HFFc6 (cell line): ENCODE measurements around the gene PTGFRN. TPM values are rescaled to one million over a fixed set of nuclear protein-coding genes. Genes with fewer than 3 reads are reported as not detected.

Source experiments
- DNase-seq: peaks from one replicate; pipeline ENCODE4 v3.0.0-alpha.2; 2018
- H3K27ac Mint-ChIP-seq: 2 replicates; pipeline ENCODE4 v1.8.0; 2020; ENCODE audit warnings: mild to moderate bottlenecking, mixed read lengths
- H3K27me3 Mint-ChIP-seq: 2 replicates; pipeline ENCODE4 v1.8.0; 2021; ENCODE audit warnings: mild to moderate bottlenecking, moderate library complexity, mixed read lengths; ENCODE audit not compliant: insufficient read depth
- H3K36me3 Mint-ChIP-seq: 2 replicates; pipeline ENCODE4 v1.8.0; 2021; ENCODE audit warnings: low read depth, mixed read lengths
- H3K4me1 Mint-ChIP-seq: 2 replicates; pipeline ENCODE4 v1.8.0; 2020; ENCODE audit warnings: low read depth, mixed read lengths
- H3K4me3 Mint-ChIP-seq: 2 replicates; pipeline ENCODE4 v1.8.0; 2020; ENCODE audit warnings: mild to moderate bottlenecking, moderate library complexity, mixed read lengths
- H3K9me3 Mint-ChIP-seq: 2 replicates; pipeline ENCODE4 v1.8.0; 2020; ENCODE audit warnings: mild to moderate bottlenecking, mixed read lengths
- total RNA-seq, 6 experiments: library from RNA; stranded (reverse); fragmentation: NEBNext Ultra II Directional; extraction: Animal tissue kit (Norgen Biotek cat#: 25700); gene quantifications; 2 replicates in 1 of 6; 3 replicates in 5 of 6; pipeline ENCODE4 v1.2.3, GENCODE V29; 2021
- TF ChIP-seq, protein P1 (sequence below): fragments of 200-600 bp; sonication (generic); IDR thresholded peaks from 2 replicates; pipeline ENCODE4 v1.5.0; 2021; ENCODE audit warnings: antibody characterized with exemption, mild to moderate bottlenecking

PTGFRN gene
- total RNA-seq, 6 experiments from 2014 or later = 0.14 TPM; not detected in 5

DNA sequence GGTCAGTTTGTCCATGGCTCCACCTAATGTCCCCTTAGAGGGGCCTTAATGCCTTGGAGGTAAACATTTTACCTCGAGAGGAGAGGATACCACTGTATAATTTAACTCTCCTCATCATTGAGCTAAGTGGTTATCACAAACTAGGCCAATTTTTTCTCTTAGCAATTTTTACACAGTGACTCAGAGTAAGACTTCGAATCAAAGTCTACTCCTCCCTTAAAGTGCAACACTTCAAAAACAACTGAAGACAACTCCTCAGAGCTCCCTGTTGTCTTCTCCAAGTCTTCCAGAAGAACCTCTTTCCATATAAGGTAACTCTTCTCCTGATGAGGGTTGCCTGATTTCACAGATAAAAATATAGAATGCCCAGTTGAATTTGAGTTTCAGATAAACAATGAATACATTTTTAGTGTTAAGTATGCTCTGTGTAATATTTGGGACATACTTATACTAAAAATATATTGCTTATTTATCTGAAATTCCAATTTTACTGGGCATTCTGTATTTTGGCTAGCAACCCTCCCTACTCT is 4.9 kb upstream of the PTGFRN start:
- TF ChIP-seq, protein P1, sequence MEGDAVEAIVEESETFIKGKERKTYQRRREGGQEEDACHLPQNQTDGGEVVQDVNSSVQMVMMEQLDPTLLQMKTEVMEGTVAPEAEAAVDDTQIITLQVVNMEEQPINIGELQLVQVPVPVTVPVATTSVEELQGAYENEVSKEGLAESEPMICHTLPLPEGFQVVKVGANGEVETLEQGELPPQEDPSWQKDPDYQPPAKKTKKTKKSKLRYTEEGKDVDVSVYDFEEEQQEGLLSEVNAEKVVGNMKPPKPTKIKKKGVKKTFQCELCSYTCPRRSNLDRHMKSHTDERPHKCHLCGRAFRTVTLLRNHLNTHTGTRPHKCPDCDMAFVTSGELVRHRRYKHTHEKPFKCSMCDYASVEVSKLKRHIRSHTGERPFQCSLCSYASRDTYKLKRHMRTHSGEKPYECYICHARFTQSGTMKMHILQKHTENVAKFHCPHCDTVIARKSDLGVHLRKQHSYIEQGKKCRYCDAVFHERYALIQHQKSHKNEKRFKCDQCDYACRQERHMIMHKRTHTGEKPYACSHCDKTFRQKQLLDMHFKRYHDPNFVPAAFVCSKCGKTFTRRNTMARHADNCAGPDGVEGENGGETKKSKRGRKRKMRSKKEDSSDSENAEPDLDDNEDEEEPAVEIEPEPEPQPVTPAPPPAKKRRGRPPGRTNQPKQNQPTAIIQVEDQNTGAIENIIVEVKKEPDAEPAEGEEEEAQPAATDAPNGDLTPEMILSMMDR = no peak
- no peak for DNase-seq
- H3K27ac Mint-ChIP-seq = no peak overlapping the region
- H3K27me3 Mint-ChIP-seq = peaks cover 20% of the 10 kb centered on the region
- H3K4me1 Mint-ChIP-seq = no peaks in the 10 kb centered on the region
- no peak overlapping the region for H3K4me3 Mint-ChIP-seq
- no peaks in the 10 kb centered on the region for H3K9me3 Mint-ChIP-seq
- no peaks in the 10 kb centered on the region for H3K36me3 Mint-ChIP-seq

GRCh38 chr1:116906812-116907211 is 2.9 kb upstream of the PTGFRN start:
- Mint-ChIP-seq H3K27me3 (peaks cover 19% of the 10 kb centered on the region), H3K4me3 (no peak overlapping the region), H3K36me3 (no peaks in the 10 kb centered on the region), H3K27ac (no peak overlapping the region), H3K9me3 (no peaks in the 10 kb centered on the region), H3K4me1 (no peaks in the 10 kb centered on the region)
- TF ChIP-seq, protein P1 = no peak
- DNase-seq = no peak

DNA sequence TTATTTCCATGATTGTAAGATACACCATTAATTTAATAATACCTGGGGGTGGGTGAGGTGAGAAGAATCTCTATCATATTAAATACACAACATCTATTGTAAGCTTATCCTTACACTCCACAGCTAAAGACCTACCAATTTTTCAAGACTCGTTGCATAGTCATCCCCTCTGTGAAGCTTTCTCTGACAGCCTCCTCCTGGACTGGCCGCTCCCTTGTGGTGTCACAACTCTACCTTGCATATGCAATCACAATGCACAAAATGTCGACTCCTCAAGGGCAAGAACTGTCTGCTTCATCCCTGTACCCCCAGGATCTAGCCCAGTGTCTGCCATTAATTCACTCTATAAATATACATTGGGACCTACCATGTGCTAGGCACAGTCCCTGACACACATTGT is 2.4 kb upstream of the PTGFRN start:
- H3K27ac Mint-ChIP-seq = no peak overlapping the region
- H3K4me1 Mint-ChIP-seq = no peaks in the 10 kb centered on the region
- H3K9me3 Mint-ChIP-seq = no peaks in the 10 kb centered on the region
- peaks cover 17% of the 10 kb centered on the region for H3K27me3 Mint-ChIP-seq
- no peak overlapping the region for H3K4me3 Mint-ChIP-seq
- no peaks in the 10 kb centered on the region for H3K36me3 Mint-ChIP-seq
- DNase-seq = no peak
- TF ChIP-seq, protein P1 = no peak

DNA sequence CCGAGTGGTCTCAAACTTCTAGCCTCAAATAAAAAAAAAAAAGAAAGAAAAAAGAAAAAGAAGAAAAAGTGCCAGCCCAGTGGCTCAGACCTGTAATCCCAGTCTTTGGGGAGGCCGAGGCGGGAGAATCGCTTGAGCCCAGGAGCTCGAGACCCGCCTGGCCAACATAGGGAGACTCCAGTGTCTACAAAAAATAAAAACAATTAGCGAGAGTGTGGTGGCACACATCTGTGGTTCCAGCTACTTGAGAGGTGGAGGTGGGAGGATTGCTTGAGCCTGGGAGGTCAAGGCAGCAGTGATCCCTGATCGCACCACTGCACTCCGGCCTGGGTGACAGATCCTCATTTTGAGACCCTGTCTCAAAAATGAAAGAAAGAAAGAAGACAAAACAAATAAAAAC is 1.4 kb upstream of the PTGFRN start:
- H3K27ac Mint-ChIP-seq = no peak overlapping the region
- H3K4me1 Mint-ChIP-seq = no peaks in the 10 kb centered on the region
- H3K4me3 Mint-ChIP-seq = no peak overlapping the region
- H3K27me3 Mint-ChIP-seq = peaks cover 13% of the 10 kb centered on the region
- no peak for DNase-seq
- no peaks in the 10 kb centered on the region for H3K36me3 Mint-ChIP-seq
- TF ChIP-seq, protein P1 = no peak
- H3K9me3 Mint-ChIP-seq = no peaks in the 10 kb centered on the region

DNA sequence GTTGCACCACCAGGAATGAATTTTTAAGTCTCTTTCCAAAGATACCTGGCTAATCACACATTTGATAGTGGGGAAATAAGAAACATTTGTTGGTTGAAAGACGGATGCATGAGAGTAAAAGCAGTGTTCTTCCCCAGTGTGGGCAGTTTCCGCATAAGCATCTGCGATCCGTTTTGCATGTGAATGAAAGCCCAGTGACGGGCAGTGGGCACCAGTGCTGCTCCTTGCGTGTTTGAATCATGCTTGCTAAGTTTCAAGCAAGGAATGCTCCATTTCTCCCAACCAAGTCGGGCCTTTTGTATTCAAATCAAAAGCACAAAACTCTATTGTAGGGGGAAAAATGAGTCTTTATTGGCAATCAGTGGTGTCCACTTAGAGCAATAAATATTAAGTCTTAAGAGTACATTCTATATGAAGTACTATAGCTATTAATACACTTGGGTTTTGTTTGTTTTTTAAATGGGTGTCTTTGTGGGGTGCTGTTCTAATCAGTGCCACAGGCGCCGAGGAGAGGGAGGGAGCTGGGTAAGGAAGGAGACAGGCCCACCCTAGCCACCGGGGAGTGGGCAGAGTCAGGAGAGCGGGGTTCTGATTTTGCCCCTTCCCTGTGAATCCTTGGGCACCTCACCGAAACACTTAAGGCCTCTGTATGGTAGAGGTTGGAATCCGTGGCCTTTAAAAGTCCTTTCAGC is 750 bp upstream of the PTGFRN start:
- peaks cover 13% of the 10 kb centered on the region for H3K27me3 Mint-ChIP-seq
- H3K4me3 Mint-ChIP-seq = no peak overlapping the region; the same call in 1 of the 2 replicates

More for the DNA sequence above, 750 bp upstream of the PTGFRN start:
- TF ChIP-seq, protein P1 = no peak
- DNase-seq = no peak
- Mint-ChIP-seq H3K27ac (no peak overlapping the region), H3K4me1 (no peaks in the 10 kb centered on the region), H3K9me3 (no peaks in the 10 kb centered on the region), H3K36me3 (no peaks in the 10 kb centered on the region)
